ENCODE data around the gene FKBP2.
A peak's percentile ranks its signal among the peaks of the same experiment; 100 is the strongest.

The FKBP2 gene

DNA sequence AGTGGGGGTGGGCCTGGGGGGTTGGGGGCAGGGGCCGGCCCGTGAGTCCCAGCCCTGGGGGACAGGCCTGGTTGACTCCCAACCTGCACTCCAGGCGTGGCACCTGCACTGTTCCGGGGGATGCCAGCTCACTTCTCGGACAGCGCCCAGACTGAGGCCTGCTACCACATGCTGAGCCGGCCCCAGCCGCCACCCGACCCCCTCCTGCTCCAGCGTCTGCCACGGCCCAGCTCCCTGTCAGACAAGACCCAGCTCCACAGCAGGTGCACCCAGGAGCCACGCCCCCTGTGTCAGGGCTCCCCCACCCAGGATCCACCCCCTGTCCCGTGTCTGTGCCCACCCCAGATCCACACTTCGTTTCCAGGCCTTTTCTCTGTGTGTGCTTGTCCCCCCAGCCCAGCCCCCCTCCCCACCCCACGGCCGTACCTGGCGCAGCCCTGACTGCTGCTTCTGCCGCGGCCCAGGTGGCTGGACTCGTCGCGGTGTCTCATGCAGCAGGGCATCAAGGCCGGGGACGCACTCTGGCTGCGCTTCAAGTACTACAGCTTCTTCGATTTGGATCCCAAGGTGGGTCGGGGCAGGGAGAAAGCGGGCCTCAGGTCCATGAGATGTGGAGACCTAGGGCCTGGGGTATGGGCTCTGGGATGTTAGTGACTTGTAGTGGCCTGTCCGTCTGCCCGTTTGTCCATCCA lies 29.6 kb upstream of the FKBP2 start:
- TF ChIP-seq CTCF (IDR thresholded peaks at IDR 0.05; ENCODE audit: low read length) = no peak
- no peak for TF ChIP-seq EZH2 (IDR thresholded peaks at IDR 0.05; ENCODE audit: borderline replicate concordance, low read length)
- Histone ChIP-seq H3K9me3 (ENCODE audit: low read length) (no peaks in the 10 kb centered on the region), H3F3A (ENCODE audit: insufficient read depth, low read length) (no peaks in the 10 kb centered on the region), H3K9me2 (ENCODE audit: low read depth, low read length) (no peaks in the 10 kb centered on the region), H3K27me3 (ENCODE audit: insufficient read depth, low read length) (no peaks in the 10 kb centered on the region), H2AFZ (ENCODE audit: low read length) (no peak overlapping the region), H3K4me1 (ENCODE audit: insufficient read depth, low read length, severe bottlenecking) (peaks cover 29% of the 10 kb centered on the region), H3K27ac (ENCODE audit: low read depth, low read length, poor library complexity, severe bottlenecking) (no peak overlapping the region), H3K36me3 (ENCODE audit: insufficient read depth, low read length) (peaks cover 63% of the 10 kb centered on the region), H3K79me2 (ENCODE audit: insufficient read depth, low read length) (no peaks in the 10 kb centered on the region), H4K20me1 (ENCODE audit: insufficient read depth, low read length) (no peaks in the 10 kb centered on the region), H3K9ac (ENCODE audit: low read length) (no peak overlapping the region), H3K4me3 (ENCODE audit: low read depth, low read length, poor library complexity, severe bottlenecking) (no peak overlapping the region), H3K4me2 (ENCODE audit: low read length) (no peak overlapping the region)

- Histone ChIP-seq H4K20me1 (ENCODE audit: insufficient read depth, low read length) (no peaks in the 10 kb centered on the region), H3K4me1 (ENCODE audit: insufficient read depth, low read length, severe bottlenecking) (no peaks in the 10 kb centered on the region), H3K27ac (ENCODE audit: low read depth, low read length, poor library complexity, severe bottlenecking) (no peak overlapping the region)
Observed at GRCh38 chr11:64216879-64217278, 24.0 kb upstream of the FKBP2 start.

DNA sequence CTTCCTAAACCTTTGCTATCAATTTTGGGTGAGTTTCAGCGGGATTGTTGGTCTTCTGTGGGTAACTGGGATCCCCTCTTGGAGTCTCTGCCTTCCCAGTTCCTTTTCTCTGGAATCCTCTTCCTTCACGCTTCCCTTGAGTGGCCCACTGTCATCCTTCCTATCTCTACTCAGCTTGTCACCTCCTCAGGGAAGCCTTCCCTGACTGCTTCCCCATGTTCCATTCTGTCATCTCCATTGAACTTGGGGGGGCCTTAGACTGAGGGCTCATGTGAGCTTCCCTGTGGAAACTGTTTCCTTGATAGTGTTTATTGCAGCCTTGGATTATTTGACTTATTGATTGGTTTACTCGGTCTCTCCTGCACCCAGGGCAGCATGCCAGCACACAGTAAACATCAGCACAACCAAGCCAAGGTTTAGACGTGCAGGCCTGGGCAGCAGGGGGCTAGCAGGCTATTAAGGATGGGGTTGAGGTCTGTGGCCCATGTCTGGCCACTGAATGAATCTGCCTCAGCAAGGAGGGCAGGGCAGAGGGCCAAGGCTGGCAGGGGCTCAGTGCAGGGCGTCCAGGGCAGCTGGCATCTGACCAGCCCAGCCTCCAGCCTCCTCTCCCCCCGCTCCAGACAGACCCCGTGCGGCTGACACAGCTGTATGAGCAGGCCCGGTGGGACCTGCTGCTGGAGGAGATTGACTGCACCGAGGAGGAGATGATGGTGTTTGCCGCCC lies 22.1 kb upstream of the FKBP2 start:
- Histone ChIP-seq H3K27ac (ENCODE audit: low read depth, low read length, poor library complexity, severe bottlenecking) (no peak overlapping the region), H3K79me2 (ENCODE audit: insufficient read depth, low read length) (no peaks in the 10 kb centered on the region), H3K27me3 (ENCODE audit: insufficient read depth, low read length) (no peaks in the 10 kb centered on the region), H3K4me1 (ENCODE audit: insufficient read depth, low read length, severe bottlenecking) (no peaks in the 10 kb centered on the region), H3K36me3 (ENCODE audit: insufficient read depth, low read length) (peaks cover 59% of the 10 kb centered on the region), H2AFZ (ENCODE audit: low read length) (no peak overlapping the region), H3K9me3 (ENCODE audit: low read length) (no peaks in the 10 kb centered on the region), H3K4me3 (ENCODE audit: low read depth, low read length, poor library complexity, severe bottlenecking) (no peak overlapping the region), H4K20me1 (ENCODE audit: insufficient read depth, low read length) (no peaks in the 10 kb centered on the region), H3K4me2 (ENCODE audit: low read length) (no peak overlapping the region), H3F3A (ENCODE audit: insufficient read depth, low read length) (no peaks in the 10 kb centered on the region), H3K9ac (ENCODE audit: low read length) (no peak overlapping the region), H3K9me2 (ENCODE audit: low read depth, low read length) (no peaks in the 10 kb centered on the region)
- TF ChIP-seq CTCF (IDR thresholded peaks at IDR 0.05; ENCODE audit: low read length) (no peak), EZH2 (IDR thresholded peaks at IDR 0.05; ENCODE audit: borderline replicate concordance, low read length) (no peak)

More at GRCh38 chr11:64216879-64217278, 24.0 kb upstream of the FKBP2 start:
- Histone ChIP-seq H3K79me2 (ENCODE audit: insufficient read depth, low read length) (no peaks in the 10 kb centered on the region), H3K36me3 (ENCODE audit: insufficient read depth, low read length) (peaks cover 58% of the 10 kb centered on the region), H2AFZ (ENCODE audit: low read length) (no peak overlapping the region), H3K4me2 (ENCODE audit: low read length) (no peak overlapping the region), H3F3A (ENCODE audit: insufficient read depth, low read length) (no peaks in the 10 kb centered on the region), H3K9ac (ENCODE audit: low read length) (no peak overlapping the region), H3K9me3 (ENCODE audit: low read length) (no peaks in the 10 kb centered on the region), H3K4me3 (ENCODE audit: low read depth, low read length, poor library complexity, severe bottlenecking) (no peak overlapping the region), H3K27me3 (ENCODE audit: insufficient read depth, low read length) (no peaks in the 10 kb centered on the region), H3K9me2 (ENCODE audit: low read depth, low read length) (no peaks in the 10 kb centered on the region)
- peak; percentile 40 for TF ChIP-seq CTCF (IDR thresholded peaks at IDR 0.05; ENCODE audit: low read length)
- no peak for TF ChIP-seq EZH2 (IDR thresholded peaks at IDR 0.05; ENCODE audit: borderline replicate concordance, low read length)

All from OCI-LY1 (cell line).